ENCODE data around the gene HTT.

Gene HTT

DNA sequence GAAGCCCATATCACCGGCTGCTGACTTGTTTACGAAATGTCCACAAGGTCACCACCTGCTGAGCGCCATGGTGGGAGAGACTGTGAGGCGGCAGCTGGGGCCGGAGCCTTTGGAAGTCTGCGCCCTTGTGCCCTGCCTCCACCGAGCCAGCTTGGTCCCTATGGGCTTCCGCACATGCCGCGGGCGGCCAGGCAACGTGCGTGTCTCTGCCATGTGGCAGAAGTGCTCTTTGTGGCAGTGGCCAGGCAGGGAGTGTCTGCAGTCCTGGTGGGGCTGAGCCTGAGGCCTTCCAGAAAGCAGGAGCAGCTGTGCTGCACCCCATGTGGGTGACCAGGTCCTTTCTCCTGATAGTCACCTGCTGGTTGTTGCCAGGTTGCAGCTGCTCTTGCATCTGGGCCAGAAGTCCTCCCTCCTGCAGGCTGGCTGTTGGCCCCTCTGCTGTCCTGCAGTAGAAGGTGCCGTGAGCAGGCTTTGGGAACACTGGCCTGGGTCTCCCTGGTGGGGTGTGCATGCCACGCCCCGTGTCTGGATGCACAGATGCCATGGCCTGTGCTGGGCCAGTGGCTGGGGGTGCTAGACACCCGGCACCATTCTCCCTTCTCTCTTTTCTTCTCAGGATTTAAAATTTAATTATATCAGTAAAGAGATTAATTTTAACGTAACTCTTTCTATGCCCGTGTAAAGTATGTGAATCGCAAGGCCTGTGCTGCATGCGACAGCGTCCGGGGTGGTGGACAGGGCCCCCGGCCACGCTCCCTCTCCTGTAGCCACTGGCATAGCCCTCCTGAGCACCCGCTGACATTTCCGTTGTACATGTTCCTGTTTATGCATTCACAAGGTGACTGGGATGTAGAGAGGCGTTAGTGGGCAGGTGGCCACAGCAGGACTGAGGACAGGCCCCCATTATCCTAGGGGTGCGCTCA, 165.8 kb downstream of the HTT start:
- DNase-seq = no peak

DNA sequence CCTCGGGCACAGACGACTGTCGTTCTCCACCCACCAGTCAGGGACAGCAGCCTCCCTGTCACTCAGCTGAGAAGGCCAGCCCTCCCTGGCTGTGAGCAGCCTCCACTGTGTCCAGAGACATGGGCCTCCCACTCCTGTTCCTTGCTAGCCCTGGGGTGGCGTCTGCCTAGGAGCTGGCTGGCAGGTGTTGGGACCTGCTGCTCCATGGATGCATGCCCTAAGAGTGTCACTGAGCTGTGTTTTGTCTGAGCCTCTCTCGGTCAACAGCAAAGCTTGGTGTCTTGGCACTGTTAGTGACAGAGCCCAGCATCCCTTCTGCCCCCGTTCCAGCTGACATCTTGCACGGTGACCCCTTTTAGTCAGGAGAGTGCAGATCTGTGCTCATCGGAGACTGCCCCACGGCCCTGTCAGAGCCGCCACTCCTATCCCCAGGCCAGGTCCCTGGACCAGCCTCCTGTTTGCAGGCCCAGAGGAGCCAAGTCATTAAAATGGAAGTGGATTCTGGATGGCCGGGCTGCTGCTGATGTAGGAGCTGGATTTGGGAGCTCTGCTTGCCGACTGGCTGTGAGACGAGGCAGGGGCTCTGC, 166.5 kb downstream of the HTT start:
- DNase-seq = no peak

DNA sequence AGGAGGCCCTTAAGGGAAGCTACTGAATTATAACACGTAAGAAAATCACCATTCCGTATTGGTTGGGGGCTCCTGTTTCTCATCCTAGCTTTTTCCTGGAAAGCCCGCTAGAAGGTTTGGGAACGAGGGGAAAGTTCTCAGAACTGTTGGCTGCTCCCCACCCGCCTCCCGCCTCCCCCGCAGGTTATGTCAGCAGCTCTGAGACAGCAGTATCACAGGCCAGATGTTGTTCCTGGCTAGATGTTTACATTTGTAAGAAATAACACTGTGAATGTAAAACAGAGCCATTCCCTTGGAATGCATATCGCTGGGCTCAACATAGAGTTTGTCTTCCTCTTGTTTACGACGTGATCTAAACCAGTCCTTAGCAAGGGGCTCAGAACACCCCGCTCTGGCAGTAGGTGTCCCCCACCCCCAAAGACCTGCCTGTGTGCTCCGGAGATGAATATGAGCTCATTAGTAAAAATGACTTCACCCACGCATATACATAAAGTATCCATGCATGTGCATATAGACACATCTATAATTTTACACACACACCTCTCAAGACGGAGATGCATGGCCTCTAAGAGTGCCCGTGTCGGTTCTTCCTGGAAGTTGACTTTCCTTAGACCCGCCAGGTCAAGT, 167.5 kb downstream of the HTT start:
- no peak for DNase-seq

DNA sequence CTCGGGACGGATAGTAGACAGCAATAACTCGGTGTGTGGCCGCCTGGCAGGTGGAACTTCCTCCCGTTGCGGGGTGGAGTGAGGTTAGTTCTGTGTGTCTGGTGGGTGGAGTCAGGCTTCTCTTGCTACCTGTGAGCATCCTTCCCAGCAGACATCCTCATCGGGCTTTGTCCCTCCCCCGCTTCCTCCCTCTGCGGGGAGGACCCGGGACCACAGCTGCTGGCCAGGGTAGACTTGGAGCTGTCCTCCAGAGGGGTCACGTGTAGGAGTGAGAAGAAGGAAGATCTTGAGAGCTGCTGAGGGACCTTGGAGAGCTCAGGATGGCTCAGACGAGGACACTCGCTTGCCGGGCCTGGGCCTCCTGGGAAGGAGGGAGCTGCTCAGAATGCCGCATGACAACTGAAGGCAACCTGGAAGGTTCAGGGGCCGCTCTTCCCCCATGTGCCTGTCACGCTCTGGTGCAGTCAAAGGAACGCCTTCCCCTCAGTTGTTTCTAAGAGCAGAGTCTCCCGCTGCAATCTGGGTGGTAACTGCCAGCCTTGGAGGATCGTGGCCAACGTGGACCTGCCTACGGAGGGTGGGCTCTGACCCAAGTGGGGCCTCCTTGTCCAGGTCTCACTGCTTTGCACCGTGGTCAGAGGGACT, 168.8 kb downstream of the HTT start:
- DNase-seq = no peak

DNA sequence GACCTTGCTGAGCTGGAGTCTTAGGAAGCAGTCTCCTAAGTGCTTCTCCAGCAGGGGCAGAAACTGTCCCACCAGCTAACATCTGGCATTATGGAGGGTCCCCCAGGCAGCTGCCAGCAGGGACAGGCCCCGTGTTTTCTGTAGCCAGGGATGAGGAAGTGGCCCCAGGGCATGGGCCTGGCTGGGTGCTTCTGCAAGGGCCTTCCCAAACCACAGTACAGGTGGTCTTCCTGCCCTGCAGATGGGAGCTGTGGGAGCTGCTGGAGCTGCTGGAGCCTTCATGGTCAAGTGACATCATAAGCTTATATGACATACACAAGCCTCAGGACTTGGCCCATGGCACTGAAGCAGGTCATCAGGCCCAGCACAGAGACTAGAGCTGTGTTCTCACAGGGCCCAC, 169.5 kb downstream of the HTT start:
- no peak for DNase-seq

DNA sequence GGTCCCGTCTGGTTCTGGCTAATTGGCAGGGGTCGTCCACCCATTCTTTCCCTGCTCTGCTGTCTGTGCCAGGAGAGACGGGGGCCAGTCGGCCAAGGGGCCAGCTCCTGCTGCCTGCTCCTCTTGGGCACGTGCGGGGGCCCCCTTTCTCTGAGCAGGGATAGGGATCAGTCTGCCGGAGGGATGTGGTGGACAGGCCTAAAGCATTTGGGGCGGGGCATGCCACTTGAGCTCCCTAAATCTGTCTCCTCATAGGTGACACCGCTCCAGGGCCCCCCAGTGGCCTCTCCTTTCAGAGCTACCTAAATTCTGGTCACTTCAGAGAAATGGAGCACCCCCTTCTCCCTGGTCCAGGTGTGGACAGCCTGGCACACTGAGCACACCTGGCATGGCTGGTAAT, 170.3 kb downstream of the HTT start:
- no peak for DNase-seq

DNA sequence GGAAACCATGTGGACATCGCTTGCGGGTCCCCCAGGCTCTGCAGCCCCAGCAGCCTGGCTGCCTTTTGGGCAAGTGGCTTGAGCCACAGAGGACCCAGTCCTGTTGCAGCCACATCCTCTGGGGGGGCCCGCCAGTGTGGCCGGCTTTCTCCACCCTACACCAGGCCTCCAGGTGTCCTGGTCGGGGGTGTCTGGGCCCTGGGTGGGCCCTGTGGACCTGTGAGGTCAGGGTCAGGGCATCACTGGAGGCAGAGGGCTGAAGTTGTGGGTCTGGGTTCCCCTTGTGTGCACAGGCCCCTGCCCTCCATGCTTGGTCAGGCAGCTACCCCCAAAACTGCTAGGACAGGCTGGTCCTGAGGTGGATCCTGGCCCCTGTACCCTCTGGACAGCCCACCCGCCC, 171.2 kb downstream of the HTT start:
- DNase-seq = no peak

DNA sequence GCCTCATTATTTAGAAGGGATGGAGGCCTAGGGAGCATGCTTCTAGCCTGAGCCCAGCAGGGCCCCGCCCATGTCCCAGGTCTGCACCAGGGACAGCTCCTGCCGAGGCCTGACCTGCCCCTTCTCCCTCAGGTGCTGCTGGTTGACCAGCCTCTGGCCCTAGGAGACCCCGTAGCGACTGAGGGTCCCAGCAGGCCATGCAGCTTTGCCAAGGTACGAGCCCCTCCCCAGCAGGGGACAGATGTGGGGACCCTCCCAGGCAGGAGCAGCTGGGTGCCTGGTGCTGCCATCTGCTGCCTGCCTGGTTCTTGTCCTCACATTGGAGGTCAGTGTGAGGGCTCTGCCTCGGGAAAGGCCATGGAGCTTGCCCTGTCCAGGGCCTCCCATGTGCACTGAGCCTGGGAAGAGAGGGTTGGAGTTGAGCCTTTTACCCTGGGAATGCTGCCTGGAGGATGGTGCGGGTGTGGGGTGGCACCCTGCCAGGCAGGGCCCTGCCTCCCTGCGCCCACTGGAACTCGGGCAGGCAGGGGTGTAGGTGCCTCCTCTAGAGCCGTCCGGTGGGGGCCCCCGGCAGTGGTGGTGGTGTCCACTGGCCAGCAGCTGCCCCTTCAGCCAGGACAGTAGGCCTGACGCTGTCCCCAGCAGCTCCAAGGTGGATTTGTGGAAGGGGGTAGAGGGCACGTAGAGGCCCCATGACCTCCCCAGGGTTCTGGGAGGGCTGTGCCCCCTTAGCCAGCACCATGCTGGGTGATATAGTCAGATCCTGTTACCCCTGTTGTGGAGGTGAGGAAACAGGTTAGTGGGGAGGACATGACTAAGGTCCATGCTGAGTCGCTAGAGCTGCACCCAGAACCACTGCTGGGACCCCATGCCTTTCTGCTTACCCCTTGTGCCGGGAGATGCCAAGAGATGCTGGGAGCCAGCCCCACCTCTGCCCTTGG, 172.2 kb downstream of the HTT start:
- DNase-seq = no peak

DNA sequence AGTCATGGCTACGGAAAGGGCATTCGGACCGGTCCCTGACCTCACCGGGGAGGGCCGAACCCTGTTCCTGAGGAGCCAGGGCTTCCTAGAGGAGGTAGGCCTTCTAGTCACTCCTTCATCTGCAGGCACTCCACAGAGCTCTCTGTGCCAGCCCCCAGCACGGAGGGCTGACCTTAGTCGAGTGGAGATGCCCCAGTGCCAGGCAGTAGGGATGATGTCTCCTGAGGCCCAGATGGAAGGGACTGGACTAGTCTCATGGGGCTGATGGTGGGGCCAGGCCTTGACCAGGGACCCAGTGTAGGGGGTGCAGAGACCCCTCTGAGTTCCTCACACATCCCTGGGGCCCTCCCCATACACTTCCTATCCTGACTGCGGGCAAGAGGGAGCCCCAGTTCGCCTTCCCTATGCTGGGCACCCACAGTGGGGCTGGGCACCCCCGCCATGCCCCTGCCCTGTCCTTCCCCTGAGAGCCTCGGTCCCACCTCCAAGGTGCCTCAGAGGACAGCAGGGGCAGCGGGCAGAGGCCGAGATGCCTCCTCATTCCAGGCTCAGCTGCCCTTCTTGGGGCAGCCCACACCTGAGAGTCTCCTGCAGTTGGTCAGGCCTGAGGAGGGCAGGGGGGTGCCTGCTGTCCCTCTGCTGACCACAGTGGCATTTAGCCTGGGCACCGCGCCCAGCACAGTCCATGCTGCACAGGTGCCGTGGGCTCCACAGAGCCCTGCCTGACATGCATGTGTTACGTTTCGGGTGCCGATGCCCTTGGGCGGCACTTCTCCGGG, 173.1 kb downstream of the HTT start:
- DNase-seq = no peak

DNA sequence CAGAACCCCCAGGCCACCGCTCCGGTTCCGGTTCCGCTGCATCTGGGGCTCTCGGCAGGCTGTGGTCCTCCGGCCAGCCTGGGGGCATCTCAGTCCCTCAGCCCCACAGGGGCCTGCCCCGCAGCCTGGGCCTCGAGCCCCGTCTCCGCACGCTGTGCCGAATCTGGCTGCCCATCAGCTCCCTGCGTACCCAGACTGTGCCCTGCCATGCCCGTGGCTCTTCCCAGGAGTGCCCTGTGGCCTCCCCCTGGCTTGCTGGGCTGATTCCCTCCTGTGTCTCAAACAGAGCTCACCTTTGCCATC, 173.6 kb downstream of the HTT start:
- no peak for DNase-seq

DNA sequence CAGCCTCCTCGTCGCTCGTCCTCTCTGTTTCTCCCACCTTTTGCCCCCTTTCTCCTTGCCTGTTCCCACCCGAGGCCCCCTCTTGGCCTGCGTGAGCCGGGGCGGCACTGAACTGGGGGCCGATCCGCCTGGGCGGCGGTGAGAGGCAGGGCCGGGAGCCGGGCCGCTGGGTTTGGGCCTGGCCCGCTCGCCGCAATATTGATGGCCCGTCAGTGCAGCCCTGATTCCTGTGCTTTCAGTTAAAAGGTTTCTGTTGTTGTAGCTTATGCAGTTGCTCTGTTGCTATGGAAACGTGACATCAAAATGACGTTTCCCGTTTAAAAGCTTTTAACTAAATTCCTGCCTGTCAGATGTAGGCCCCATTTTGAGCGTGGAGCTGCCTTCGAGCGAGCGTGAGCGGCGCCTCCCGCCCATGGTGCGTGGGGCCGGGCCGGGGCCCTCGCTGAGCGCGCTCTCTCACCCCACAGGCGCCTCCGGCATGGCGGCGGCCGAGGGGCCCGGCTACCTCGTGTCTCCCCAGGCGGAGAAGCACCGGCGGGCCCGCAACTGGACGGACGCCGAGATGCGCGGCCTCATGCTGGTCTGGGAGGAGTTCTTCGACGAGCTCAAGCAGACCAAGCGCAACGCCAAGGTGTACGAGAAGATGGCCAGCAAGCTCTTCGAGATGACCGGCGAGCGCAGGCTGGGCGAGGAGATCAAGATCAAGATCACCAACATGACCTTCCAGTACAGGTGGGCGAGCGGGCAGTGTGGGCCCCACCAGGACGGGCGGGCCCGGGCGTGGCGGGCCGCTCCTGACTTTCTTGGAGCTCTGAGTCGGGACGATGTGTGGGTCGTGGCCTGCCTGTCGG, 174.6 kb downstream of the HTT start, which contains the start of gene MSANTD1:
Gene MSANTD1, plus strand, starts transcription at position 349 of the 851 bp plus-strand sequence. Its CDS starts 64 bp downstream, at position 413.
- no peak for DNase-seq

DNA sequence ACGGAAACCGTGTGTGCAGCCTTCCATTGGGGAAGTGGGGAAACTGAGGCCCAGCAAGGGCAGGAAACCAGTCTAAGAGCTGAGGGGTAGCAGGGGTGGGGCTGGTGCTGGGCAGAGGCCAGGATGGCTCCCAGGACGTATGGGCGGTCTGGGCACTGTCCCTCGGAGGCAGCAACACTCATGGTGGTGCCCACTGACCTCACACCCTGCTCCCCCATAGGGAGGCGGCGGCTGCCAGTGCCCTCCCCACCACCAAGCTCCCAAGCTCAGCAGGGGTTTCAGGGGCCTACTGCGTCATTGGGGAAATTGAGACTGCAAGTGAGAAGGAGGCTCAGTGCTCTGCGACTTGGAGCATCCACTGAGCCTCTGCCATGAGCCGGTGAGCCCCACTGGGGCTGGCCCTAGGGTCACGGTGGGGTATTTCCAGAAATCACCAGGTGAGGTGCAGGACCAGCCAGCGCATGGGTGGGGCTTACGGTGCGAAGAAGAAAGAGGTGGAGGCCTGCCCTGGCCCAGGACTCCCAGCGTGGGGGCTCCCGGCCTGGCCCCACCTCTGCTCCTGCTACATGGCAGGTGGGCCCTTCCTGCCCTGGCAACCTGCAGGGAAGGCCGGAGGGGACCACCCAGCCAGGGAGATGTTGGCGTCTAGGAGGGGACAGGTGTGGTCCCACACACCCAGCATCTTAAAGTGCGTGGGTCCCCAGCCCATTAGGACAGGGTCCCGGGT, 175.4 kb downstream of the HTT start:
- no peak for DNase-seq

DNA sequence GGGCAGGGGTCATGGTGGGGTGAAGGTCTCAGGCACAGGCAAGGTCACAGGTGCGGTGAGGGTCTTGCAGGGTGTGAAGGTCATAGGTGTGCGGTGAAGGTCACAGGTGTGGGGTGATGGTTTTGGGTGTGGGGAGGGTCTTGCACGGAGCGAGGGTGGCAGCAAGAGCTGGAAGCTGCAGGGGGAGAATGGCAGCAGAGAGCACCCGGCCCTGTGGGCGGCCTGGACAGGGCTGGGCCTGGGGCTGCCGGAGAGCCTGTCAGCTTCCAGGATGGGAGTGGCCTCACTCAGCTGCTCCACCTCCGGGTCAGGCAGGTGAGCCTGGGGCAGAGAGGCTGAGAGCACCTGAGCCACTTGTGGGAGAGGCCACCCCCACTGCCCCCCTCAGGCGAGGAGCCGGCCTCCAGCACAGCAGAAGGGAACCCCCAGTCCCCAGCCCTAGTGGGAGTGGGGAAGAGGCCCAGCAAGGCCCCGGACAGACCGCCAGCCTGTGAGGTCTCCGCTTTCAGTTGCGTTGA, 176.0 kb downstream of the HTT start:
- DNase-seq = no peak

DNA sequence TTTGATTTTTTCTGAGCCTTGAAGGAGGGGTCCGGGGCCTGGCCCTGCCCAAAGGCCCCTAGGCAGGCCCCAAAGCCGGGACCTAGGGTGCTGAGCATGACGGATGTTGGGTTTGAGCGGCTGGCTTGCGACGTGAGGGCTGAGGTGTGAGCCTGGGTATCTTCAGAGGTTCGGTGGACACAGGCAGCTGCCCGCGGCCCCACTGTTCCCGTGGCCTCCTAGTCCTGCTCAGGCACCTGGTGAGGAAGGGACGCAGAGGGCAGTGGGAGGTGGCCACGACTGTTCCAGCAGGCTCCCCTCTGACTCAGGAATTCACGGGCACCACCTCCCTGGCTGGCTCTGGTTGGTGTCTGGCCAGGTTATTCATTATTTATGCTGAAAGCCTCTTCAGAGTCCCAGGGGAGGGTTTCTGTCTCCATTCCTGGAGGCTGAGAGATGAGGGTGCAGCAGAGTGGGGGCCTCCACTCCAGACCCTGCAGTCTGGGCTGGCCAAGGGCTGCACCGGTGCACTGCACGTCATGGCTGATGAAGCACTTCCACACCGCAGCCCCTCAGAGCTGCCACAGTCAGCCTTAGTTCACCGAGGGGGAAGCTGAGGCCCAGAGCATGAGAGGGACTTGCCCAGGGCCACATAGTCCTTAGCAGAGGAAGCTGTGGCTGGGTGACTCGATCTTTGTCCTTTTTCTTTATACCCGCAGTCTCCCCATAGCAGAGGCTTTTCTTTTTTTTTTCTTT, 176.6 kb downstream of the HTT start:
- DNase-seq = no peak

DNA sequence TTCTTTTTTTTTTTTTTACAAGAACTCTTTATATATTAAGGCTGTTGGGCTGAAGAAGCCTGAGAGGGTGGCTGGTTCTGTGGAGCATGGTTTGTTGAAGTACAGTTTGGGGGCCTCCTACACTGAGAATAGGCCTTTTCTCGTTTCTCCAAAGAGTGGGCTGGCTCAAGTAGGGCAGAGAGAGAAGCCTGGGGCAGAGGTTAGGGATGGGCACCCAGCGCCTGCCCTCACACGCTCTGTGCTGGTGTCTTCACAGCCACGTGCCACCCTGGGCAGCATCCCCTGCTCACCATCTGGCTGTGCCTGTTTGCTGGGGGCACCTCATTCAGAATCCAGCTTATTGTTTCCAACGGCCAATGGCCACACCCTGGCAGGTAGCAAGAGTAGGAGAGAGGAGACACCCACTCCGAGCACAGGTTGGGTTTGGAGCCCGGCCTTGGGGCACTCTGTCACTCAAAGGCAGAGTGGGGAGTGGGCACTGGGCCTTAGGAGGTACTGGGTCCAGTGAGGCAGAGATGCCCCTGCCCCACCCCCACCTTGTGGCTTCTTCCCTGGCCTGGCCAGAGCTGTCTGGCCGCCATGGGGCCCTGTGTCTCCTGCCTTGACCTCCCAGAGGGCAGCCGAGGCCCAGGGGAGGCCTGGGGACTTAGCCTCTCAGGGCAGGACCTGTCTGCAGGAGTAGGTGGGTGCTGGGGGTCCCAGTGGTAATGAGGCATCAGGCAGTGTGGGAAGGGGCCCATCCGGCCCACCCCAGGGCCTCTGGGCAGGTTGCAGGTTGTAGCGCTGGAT, 177.4 kb downstream of the HTT start:
- DNase-seq = no peak

DNA sequence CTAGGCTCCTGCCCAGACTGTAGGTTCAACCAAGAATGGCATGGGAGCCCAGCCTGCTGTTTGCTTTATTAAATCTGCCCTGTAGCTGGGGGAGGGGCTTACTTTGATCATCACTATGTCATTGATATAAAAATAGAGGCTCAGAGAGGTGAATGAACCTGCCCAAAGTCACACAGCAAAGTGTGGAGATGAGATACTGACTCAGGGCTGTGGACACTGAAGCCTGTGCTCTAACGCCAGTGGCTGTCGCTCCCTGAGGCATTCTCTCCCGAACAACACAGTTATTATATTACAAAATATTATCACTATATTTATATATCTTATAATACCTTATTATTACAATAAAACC, 178.0 kb downstream of the HTT start:
- no peak for DNase-seq

DNA sequence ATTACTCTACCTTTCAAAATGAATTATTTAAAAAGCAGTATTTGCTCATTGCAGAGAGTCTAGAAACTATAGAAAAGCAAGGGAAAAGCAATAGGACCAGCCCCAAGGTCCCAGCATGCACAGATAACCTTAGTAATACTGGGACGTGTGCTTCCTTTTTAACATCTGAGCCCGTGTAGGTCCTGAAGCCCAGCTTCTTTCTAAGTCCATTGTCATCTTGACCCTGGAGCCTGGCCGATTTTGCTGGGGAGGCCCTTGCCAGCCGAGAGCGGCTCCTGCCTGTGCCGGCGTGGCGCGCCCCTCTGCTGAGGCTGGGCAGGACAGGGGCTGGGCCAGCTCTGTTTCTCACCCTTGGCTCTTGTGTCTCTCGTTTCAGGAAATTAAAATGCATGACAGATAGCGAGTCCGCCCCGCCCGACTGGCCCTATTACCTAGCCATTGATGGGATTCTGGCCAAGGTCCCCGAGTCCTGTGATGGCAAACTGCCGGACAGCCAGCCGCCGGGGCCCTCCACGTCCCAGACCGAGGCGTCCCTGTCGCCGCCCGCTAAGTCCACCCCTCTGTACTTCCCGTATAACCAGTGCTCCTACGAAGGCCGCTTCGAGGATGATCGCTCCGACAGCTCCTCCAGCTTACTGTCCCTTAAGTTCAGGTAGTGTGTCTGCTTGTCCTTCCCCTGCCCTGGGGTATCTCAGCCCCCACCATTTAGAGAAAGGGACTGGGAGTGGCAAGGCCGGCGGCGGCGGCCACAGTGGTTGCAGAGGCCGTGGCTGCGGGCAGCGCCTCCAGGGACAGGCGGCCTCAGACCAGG, 178.6 kb downstream of the HTT start:
- no peak for DNase-seq

Measured in NCI-H446 (cell line).